HG03460 (cell line): ENCODE data around the gene ATRIP.
"Not testable (repeated sequence)": the region's sequence is repeated elsewhere in the genome, so short reads cannot be mapped to it uniquely, and the experiment has no call there.

Experiments used
- ATAC-seq: cut with Tn5 transposase; IDR thresholded peaks from one replicate; pipeline ENCODE4 v1.9.1; 2021; ENCODE audit not compliant: unreplicated experiment

Gene ATRIP

DNA sequence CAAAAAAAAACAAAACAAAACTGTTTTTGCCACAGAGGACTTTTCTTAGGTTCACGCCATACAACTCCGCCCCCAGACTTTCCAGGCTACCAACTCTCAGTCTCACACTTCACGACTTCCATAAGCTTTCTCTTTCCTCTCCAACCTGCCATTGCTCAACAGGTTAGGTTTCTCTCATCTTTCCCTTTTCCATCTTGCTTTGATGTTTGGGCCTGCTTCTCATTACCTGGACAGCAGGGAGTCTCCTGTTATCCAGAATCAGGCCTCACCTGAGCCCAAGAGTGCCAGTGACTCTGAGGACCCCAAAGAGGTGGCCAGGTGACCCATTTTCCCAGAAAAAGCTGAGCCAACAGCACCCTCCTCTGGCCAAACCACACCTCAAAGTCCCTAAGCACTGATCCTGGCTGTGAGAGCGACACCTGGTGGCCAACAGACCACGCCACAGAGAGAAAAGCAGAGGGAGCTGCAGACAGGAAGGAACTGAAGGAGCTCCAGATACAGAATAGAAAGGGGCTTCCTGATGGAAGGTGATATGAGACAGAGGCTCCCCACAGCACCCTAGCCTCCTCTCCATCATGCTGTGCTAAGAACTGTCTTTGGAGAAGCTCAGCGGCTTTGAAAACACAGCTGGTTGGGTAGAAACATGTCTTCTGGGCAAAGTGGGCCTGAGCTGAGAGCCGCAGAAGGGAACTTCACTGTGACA, 10.6 kb upstream of the ATRIP start:
- ATAC-seq = peak; percentile 32

DNA sequence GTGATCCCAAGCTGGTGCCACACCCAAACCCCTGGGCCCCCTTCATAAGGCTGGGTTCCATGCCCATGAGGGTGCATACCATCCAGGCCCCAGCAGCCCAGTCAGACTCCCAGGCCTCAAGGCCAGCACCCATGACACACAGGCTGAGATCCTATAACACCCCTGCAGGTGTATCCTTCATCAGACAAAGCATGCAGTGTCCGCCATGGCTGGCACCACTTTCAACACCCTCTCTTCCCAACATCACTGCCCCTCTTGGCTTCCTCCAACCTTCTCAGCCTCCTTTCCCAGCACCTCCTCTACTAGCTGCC, 10.1 kb upstream of the ATRIP start:
- no peak for ATAC-seq

DNA sequence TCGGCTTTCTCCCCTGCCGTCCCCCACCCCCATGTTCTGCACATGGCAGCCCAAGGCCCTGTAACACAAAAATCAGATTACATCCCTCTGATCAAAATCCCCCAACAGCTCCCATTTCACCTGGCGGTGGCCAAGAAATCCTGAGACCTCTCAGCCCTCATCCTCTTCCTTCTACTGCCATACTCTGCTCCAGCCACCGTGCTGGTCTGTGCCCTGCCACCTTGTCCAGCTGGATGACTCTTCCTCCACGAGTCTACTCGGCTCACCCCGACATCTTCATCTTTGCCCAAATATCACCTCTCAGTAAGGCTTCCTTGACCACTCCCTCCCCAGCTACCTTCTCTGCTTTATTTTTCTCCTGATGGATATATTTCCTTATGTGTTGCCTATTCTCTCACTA, 9.7 kb upstream of the ATRIP start:
- ATAC-seq = no peak

GRCh38 chr3:48437812-48438211, 8.7 kb upstream of the ATRIP start:
- no peak for ATAC-seq

GRCh38 chr3:48439820-48440589, 6.5 kb upstream of the ATRIP start, which contains the start of the genes CCDC51 and TMA7:
Gene CCDC51, minus strand, starts transcription at chr3:48440119. Its CDS starts 4,991 bp downstream, at chr3:48435128.
Gene TMA7, plus strand, starts transcription at chr3:48440257. Its CDS starts 40 bp downstream, at chr3:48440297.
- peak; percentile 93 for ATAC-seq

DNA sequence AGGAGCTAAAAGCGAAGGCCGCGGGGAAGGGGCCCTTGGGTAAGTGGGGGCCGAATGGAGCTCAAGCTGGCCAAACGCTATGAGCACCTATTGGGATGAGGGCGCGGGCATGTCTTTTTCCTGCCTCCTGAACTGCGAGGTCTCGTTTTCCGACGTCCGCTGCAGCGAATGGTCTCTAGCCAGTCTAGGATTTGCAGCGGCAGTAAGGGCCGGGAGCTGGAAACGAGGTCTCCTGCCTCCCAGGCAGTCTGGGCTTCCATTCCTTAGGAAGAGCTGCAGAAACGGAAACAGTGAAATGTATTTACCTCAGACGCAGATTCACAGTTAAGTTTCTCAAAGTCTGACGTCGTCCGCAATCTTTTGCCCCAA, 6.0 kb upstream of the ATRIP start:
- ATAC-seq = peak; percentile 8

GRCh38 chr3:48441940-48442339, 4.6 kb upstream of the ATRIP start:
- ATAC-seq = no peak

- ATAC-seq = no peak
Observed at GRCh38 chr3:48445277-48445882, 1.2 kb upstream of the ATRIP start.

DNA sequence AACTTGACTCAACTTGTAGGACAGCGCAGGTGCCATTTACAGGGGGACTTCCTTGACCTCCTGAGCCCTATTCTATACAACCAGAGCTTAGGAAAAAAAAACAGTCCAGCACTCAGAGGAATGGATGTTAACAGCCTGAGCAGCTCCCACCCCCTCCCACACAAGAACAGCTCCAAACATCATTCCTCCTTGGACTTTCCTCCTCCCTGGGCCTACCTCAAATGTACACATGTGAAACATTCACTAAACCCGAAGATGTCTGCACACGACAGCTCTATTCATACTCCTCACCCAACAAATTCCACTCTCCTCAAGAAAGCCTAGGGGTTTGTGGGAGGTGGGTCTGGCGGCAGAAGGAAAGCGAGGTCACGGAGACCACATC, 503 bp upstream of the ATRIP start:
- no peak for ATAC-seq

DNA sequence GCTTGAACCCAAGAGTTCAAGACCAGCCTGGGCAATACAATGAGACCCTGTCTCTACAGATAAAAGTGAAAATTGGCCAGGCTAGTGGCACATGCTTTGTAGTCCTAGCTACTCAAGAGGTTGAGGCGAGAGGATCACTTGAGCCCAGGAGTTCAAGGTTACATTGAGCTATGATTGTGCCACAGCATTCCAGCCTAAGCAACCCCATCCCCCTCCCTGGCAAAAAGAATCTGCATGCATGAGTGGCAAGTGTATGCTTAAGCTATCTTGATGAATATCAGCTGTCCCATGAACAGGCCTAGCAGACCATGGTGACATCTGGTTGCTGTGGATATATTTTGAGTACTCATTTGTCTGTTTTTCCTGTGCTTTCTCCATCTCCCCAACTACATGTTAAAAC, 4.7 kb downstream of the ATRIP start:
- ATAC-seq = no peak

DNA sequence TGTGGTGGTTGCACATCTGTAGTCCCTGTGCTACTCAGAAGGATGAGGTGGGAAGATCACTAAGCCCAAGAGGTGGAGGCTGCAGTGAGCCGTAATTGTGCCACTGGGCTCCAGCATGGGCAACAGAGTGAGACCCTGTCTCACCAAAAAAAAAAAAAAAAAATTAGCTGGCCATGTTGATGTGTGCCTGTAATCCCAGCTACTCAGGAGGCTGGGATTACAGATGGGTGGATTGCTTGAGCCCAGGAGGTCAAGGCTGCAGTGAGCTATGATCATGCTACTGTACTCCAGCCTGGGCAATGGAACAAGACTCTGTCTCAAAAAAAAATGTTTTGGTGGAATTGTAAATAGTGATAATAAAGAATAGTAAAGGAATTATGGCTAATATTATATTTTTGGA, 9.9 kb downstream of the ATRIP start:
- ATAC-seq = no peak

DNA sequence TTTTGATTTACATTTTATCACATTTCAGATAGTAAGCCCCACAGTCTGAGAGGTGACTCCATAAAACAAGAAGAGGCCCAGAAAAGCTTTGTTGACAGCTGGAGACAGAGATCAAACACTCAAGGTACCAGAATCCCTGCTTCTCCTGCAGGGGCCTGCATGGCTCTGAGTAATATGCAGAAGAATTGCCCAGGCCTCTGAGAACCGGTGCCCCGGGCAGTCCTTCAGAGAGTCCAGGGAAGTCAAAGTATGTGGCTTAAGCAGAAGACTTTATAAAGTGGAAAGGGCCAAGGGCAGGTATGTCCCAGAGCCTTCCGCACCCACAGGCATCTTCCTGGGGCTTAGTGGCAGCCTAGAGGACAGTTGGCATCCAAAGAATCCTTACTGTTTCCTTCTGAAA, 12.8 kb downstream of the ATRIP start:
- ATAC-seq = no peak

DNA sequence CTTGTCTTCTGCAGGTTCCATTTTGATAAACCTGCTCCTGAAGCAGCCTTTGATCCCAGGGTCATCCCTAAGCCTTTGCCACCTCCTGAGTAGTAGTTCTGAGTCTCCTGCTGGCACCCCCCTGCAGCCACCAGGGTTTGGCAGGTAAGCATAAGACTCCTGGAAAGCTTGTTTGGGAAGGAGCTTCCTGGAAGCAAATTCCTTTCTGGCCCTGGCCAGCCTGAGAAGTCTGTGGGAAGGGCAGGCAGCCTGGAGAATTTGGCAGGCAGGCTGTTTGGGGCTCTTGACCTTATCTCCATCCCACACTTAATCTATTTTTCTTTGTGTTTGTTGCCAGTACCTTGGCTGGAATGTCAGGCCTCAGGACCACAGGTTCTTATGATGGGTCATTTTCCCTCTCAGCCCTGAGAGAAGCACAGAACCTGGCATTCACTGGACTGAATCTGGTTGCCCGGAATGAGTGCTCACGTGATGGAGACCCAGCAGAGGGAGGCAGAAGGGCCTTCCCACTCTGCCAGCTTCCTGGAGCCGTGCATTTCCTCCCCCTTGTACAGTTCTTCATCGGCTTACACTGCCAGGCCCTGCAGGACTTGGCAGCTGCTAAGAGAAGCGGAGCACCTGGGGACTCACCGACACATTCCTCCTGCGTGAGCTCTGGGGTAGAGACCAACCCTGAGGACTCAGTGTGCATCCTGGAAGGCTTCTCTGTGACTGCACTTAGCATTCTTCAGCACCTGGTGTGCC, 13.4 kb downstream of the ATRIP start:
- ATAC-seq = no peak

- no peak for ATAC-seq
Observed at GRCh38 chr3:48460517-48460902, 14.0 kb downstream of the ATRIP start.

GRCh38 chr3:48461767-48462166, 15.2 kb downstream of the ATRIP start:
- not testable (repeated sequence) for ATAC-seq

GRCh38 chr3:48463703-48464102, 17.2 kb downstream of the ATRIP start:
- no peak for ATAC-seq

DNA sequence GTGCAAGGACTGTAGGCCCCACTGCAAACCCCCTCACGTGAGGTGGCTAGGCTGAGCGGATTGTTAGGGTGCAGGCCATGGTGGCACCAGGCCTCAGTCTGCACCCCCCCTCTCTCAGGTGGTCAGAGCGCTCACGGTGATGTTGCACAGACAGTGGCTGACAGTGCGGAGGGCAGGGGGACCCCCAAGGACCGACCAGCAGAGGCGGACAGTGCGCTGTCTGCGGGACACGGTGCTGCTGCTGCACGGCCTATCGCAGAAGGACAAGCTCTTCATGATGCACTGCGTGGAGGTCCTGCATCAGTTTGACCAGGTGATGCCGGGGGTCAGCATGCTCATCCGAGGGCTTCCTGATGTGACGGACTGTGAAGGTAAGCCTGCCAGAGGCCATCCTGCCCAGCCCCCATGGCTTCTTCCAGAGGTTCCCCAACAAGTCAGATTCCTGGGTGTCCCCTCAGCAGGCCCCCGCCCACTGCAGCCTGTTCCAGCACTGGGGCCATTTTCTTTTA, 18.2 kb downstream of the ATRIP start:
- no peak for ATAC-seq

DNA sequence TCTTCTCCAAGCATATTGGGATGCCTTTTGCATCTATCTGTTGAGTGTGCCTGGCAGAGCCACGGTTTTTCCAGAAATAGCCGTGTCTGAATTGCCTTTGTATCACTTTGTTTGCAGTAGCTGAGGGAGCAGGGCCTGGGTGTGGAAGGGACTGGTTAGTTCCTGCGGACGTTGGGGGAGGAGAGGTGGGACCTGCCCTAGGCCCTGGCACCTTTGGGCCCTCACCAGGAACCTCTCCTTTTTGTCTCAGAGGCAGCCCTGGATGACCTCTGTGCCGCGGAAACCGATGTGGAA, 18.6 kb downstream of the ATRIP start:
- no peak for ATAC-seq

GRCh38 chr3:48465531-48466378, 19.2 kb downstream of the ATRIP start:
- ATAC-seq = peak; percentile 78

DNA sequence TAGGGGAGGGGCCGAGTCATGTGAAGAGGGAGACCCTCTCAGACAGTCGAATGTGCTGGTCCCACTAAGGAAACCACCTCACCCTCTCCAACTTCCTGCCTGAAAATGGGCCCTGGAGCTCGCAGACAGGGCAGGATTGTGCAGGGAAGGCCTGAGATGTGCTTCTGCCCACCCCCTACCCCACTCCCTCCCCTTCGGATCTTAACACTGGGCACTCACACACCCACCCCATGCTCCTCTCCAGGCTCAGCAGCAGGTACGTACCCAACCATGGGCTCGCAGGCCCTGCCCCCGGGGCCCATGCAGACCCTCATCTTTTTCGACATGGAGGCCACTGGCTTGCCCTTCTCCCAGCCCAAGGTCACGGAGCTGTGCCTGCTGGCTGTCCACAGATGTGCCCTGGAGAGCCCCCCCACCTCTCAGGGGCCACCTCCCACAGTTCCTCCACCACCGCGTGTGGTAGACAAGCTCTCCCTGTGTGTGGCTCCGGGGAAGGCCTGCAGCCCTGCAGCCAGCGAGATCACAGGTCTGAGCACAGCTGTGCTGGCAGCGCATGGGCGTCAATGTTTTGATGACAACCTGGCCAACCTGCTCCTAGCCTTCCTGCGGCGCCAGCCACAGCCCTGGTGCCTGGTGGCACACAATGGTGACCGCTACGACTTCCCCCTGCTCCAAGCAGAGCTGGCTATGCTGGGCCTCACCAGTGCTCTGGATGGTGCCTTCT, 20.0 kb downstream of the ATRIP start:
- ATAC-seq = peak; percentile 19
